ENCODE data around the gene CENPP. TPM values are rescaled to one million over a fixed set of nuclear protein-coding genes. Genes with fewer than 3 reads are reported as not detected.

Gene CENPP
- polyA plus RNA-seq, 2 of the 4 experiments (the other 2 are of a cell fraction): 7.2 to 13.4 TPM

GRCh38 chr9:92292338-92293074, 33.2 kb upstream of the CENPP start:
- DNase-seq (ENCODE audit: low read depth in 1 of 2, low spot score in 1 of 2): peak; percentile 7 to 22
- ChIA-PET CTCF (interaction anchor here (0.7 to 1.1 kb wide), 3 partner anchors 13 to 81 kb away, joined by 3 read pairs; no protein-coding TSS in a partner anchor), POLR2A (interaction anchor here (1.1 kb wide), 1 partner anchor 33 kb away, joined by 3 read pairs; the partner anchor contains the start of genes CENPP and NOL8)
- no peaks in the 10 kb centered on the region for H3K9me3 ChIP-seq
- H3K27ac ChIP-seq: peak overlapping the region; percentile 96 to 97
- whole genome bisulfite sequencing (ENCODE audit: missing lambda C conversion rate): 21% methylated on average over 8 of the region's 8 CpGs
- no peak for FAIRE-seq
- H3K4me3 ChIP-seq: peak overlapping the region; percentile 73
- peak overlapping the region; percentile 92 for H3K4me2 ChIP-seq
- H3K4me1 ChIP-seq: peaks cover 22% of the 10 kb centered on the region
- TF ChIP-seq EHF (CRISPR knock-in tag; IDR thresholded peaks at IDR 0.05): no peak
- no peak for TF ChIP-seq FOSL2 (IDR thresholded peaks at IDR 0.05)
- 0 out of 2 replicates have a peak, but pooled peaks have one; percentile 27 for TF ChIP-seq FOSL2 (CRISPR knock-in tag; IDR thresholded peaks at IDR 0.05)
- no peak for ATAC-seq

GRCh38 chr9:92293075-92293354, 32.7 kb upstream of the CENPP start:
- Histone ChIP-seq H3K4me2 (peak overlapping the region; percentile 92), H3K9me3 (no peaks in the 10 kb centered on the region), H3K27ac (peak overlapping the region; percentile 96 to 97), H3K4me1 (peaks cover 22% of the 10 kb centered on the region), H3K4me3 (peak overlapping the region; percentile 73)
- 2% methylated on average over 5 of the region's 5 CpGs for whole genome bisulfite sequencing (ENCODE audit: missing lambda C conversion rate)
- FAIRE-seq (no peak), DNase-seq (ENCODE audit: low read depth in 1 of 2, low spot score in 1 of 2) (no peak), ATAC-seq (no peak)
- POLR2A ChIA-PET: no interaction called here
- CTCF ChIA-PET: no interaction called here
- no peak for TF ChIP-seq HOXB5 (CRISPR knock-in tag; IDR thresholded peaks at IDR 0.05)
- no peak for TF ChIP-seq ESRRA (IDR thresholded peaks at IDR 0.05; ENCODE audit: borderline replicate concordance, low read length)
- no peak for TF ChIP-seq ATOH8 (CRISPR knock-in tag; IDR thresholded peaks at IDR 0.05; ENCODE audit: low read depth)
- no peak; a peak in 1 of 5 replicates for TF ChIP-seq JUN (IDR thresholded peaks at IDR 0.05)
- no peak for TF ChIP-seq ELK1 (IDR thresholded peaks at IDR 0.05; ENCODE audit: low read depth, low read length)
- TF ChIP-seq HEYL (CRISPR knock-in tag; IDR thresholded peaks at IDR 0.05): no peak
- TF ChIP-seq HMGXB4 (CRISPR knock-in tag; IDR thresholded peaks at IDR 0.05; ENCODE audit: borderline replicate concordance): no peak
- TF ChIP-seq TFCP2L1 (CRISPR knock-in tag; IDR thresholded peaks at IDR 0.05): no peak
- TF ChIP-seq MAZ (IDR thresholded peaks at IDR 0.05; ENCODE audit: borderline replicate concordance, low read depth, low read length): no peak
- TF ChIP-seq NFE2L2 (conservative IDR thresholded peaks at IDR 0.05; ENCODE audit: low read length): no peak
- TF ChIP-seq KDM5A (IDR thresholded peaks at IDR 0.05): no peak
- TF ChIP-seq BHLHE40 (IDR thresholded peaks at IDR 0.05; ENCODE audit: low read depth, low read length): no peak
- TF ChIP-seq ZC3H11A (IDR thresholded peaks at IDR 0.05): no peak
- TF ChIP-seq KDM1A (IDR thresholded peaks at IDR 0.05; ENCODE audit: low read depth): no peak
- no peak for TF ChIP-seq HDAC2 (IDR thresholded peaks at IDR 0.05)
- TF ChIP-seq RCOR1 (IDR thresholded peaks at IDR 0.05; ENCODE audit: low read depth, low read length): no peak
- no peak for TF ChIP-seq ZFP36 (IDR thresholded peaks at IDR 0.05; ENCODE audit: borderline replicate concordance, partially characterized antibody)
- TF ChIP-seq EP300 (IDR thresholded peaks at IDR 0.05): no peak

Measured in A549 (cell line).